Body of pancreas (tissue), 4 donors: ENCODE measurements around the gene SFXN1.

Experiments used
- CTCF ChIP-seq, 7 experiments: fragments of 450-650 bp in 4 of 7; fragments of 200-600 bp in 3 of 7; sonication (generic) in 3 of 7; IDR thresholded peaks; one replicate each; pipeline ENCODE4 v1.5.1; 2016 to 2019; ENCODE audit warnings: antibody characterized with exemption in 7 of 7
- POLR2A ChIP-seq, 3 donors: fragments of 450-650 bp; IDR thresholded peaks; one replicate each; pipeline ENCODE4 v1.6.1; 2016; ENCODE audit warnings: antibody characterized with exemption in 3 of 3, mild to moderate bottlenecking in 2 of 3

DNA sequence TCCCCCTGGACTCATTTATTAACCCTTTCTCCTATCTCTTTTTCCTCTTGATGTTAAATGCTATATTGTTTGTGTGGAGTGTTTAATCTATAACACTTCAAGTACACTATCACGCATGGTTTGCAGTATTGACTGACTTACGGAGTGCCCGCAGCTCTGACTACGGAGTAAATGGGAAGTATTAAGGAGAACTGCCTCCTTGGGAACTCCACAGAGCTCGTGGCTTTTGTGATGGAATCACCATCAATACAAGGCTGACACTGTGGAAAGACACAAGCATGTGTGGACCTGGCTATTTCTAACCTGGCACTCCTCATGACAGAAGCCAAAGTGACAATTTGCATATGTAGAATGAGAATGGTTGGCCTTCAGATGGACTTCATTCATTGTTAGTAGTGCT lies 66.2 kb downstream of the SFXN1 start:
- TF ChIP-seq CTCF (IDR thresholded peaks at IDR 0.05) (no peak), POLR2A (IDR thresholded peaks at IDR 0.05) (no peak)
